SK-N-SH (cell line): ENCODE data around the gene AP3B2. TPM values are rescaled to one million over a fixed set of nuclear protein-coding genes. Genes with fewer than 3 reads are reported as not detected.

Experiments used
- CTCF ChIA-PET: fragments of 300-600, 350-600 bp; formaldehyde crosslinking; extraction: SDS; loops from one replicate; lab custom pipeline; 2021; lab: Yijun Ruan, JAX
- POLR2A ChIA-PET: fragments of 350-600 bp; sonication (Branson Sonifier 250); formaldehyde crosslinking; extraction: SDS; loops from one replicate; lab custom pipeline; 2020; ENCODE audit warnings: antibody characterized with exemption, inconsistent platforms; lab: Yijun Ruan, JAX
- DNase-seq: peaks from one replicate; pipeline ENCODE4 v3.0.0; 2012
- H2AFZ ChIP-seq: fragments of 200-600 bp; sonication (generic); 2 replicates; pipeline ENCODE4 v1.8.1; 2016; ENCODE audit warnings: antibody characterized with exemption, mild to moderate bottlenecking, low read depth
- H3F3A ChIP-seq: fragments of 200-600 bp; sonication (generic); replicated peaks from 2 replicates; pipeline ENCODE3; 2016; ENCODE audit warnings: antibody characterized with exemption, mild to moderate bottlenecking; ENCODE audit not compliant: insufficient read depth
- H3K27ac ChIP-seq, 2 experiments: fragments of 200-500 bp in 1 of 2; fragments of 200-600 bp in 1 of 2; sonication (Bioruptor generic) in 1 of 2; sonication (generic), shearing (Covaris generic) in 1 of 2; 2 replicates each; pipeline versions ENCODE4 v1.5.1 to v1.6.1; 2014 to 2016; ENCODE audit warnings: low read depth in 2 of 2, inconsistent platforms in 1 of 2, low read length in 1 of 2, mild to moderate bottlenecking in 1 of 2, mixed read lengths in 1 of 2
- H3K27me3 ChIP-seq: fragments of 200-600 bp; sonication (generic), shearing (Covaris generic); 2 replicates; pipeline ENCODE4 v1.6.1; 2016; ENCODE audit warnings: mixed run types; ENCODE audit not compliant: insufficient read depth
- H3K36me3 ChIP-seq, 2 experiments: fragments of 200-500 bp in 1 of 2; fragments of 200-600 bp in 1 of 2; sonication (Bioruptor generic) in 1 of 2; sonication (generic) in 1 of 2; replicated peaks in 1 of 2; 2 replicates each; pipeline versions ENCODE3 to v1.5.1; 2014 to 2016; ENCODE audit warnings: low read length in 1 of 2, mild to moderate bottlenecking in 1 of 2; ENCODE audit not compliant: insufficient read depth in 2 of 2, control insufficient read depth in 1 of 2
- H3K4me1 ChIP-seq, 2 experiments: fragments of 200-500 bp in 1 of 2; fragments of 200-600 bp in 1 of 2; sonication (Bioruptor generic) in 1 of 2; sonication (generic), shearing (Covaris generic) in 1 of 2; 2 replicates each; pipeline versions ENCODE4 v1.5.1 to v1.6.1; 2014 to 2016; ENCODE audit warnings: low read depth in 1 of 2, low read length in 1 of 2, mixed run types in 1 of 2; ENCODE audit not compliant: insufficient read depth in 2 of 2, control insufficient read depth in 1 of 2
- H3K4me2 ChIP-seq: fragments of 200-600 bp; sonication (generic), shearing (Covaris generic); 2 replicates; pipeline ENCODE4 v1.6.1; 2017; ENCODE audit warnings: mixed run types
- H3K4me3 ChIP-seq, 2 experiments: fragments of 200-500 bp in 1 of 2; fragments of 200-600 bp in 1 of 2; sonication (Bioruptor generic) in 1 of 2; sonication (generic), shearing (Covaris generic) in 1 of 2; 2 replicates each; pipeline versions ENCODE4 v1.5.1 to v1.8.1; 2014 to 2016; ENCODE audit warnings: low read depth in 2 of 2, inconsistent platforms in 1 of 2, low read length in 1 of 2, mild to moderate bottlenecking in 1 of 2, mixed read lengths in 1 of 2, moderate library complexity in 1 of 2
- H3K79me2 ChIP-seq: fragments of 200-600 bp; sonication (generic); 2 replicates; pipeline ENCODE4 v1.8.1; 2017; ENCODE audit warnings: mild to moderate bottlenecking; ENCODE audit not compliant: insufficient read depth
- H3K9ac ChIP-seq: fragments of 200-600 bp; sonication (generic); 2 replicates; pipeline ENCODE4 v1.6.1; 2017; ENCODE audit warnings: mixed run types
- H3K9me2 ChIP-seq: fragments of 200-600 bp; sonication (generic); 2 replicates; pipeline ENCODE4 v1.6.1; 2017; ENCODE audit warnings: mixed run types
- H3K9me3 ChIP-seq: fragments of 200-600 bp; sonication (generic); 2 replicates; pipeline ENCODE4 v1.6.1; 2017; ENCODE audit warnings: mixed run types, mild to moderate bottlenecking, moderate library complexity
- H4K20me1 ChIP-seq: fragments of 200-600 bp; sonication (generic); 2 replicates; pipeline ENCODE4 v1.6.1; 2017; ENCODE audit warnings: mild to moderate bottlenecking, mixed run types; ENCODE audit not compliant: insufficient read depth
- CHD2 ChIP-seq: fragments of 150-350 bp; IDR thresholded peaks from 2 replicates; pipeline ENCODE4 v1.6.1; 2018; ENCODE audit warnings: low read length; ENCODE audit not compliant: partially characterized antibody
- FOSL2 ChIP-seq: IDR thresholded peaks from 2 replicates; pipeline ENCODE4 v1.4.0; 2012; ENCODE audit warnings: low read depth, mild to moderate bottlenecking, moderate library complexity, borderline replicate concordance
- FOXJ3 ChIP-seq: sonication (generic); formaldehyde crosslinking; IDR thresholded peaks from 2 replicates; pipeline ENCODE4 v1.5.1; 2020; ENCODE audit warnings: mild to moderate bottlenecking, missing genetic modification reagents
- GABPA ChIP-seq: IDR thresholded peaks from 2 replicates; pipeline ENCODE4 v1.4.0; 2012; ENCODE audit warnings: low read depth, mild to moderate bottlenecking
- IRF3 ChIP-seq: fragments of 150-350 bp; IDR thresholded peaks from 2 replicates; pipeline ENCODE4 v1.6.1; 2016; ENCODE audit warnings: mild to moderate bottlenecking, low read depth, low read length
- JUND ChIP-seq: IDR thresholded peaks from 2 replicates; pipeline ENCODE4 v1.4.0; 2012
- NRF1 ChIP-seq: IDR thresholded peaks from 2 replicates; pipeline ENCODE4 v1.6.1; 2012; ENCODE audit warnings: low read depth, mild to moderate bottlenecking, low read length
- PBX3 ChIP-seq: IDR thresholded peaks from 2 replicates; pipeline ENCODE4; 2012
- REST ChIP-seq: IDR thresholded peaks from 2 replicates; pipeline ENCODE4 v1.6.1; 2012; ENCODE audit warnings: mild to moderate bottlenecking, low read depth, low read length, moderate library complexity
- RFX5 ChIP-seq: IDR thresholded peaks from 2 replicates; pipeline ENCODE4 v1.6.1; 2012; ENCODE audit warnings: mild to moderate bottlenecking, improper control_type of control experiment, low read length
- RXRA ChIP-seq: IDR thresholded peaks from 2 replicates; pipeline ENCODE4 v1.4.0; 2012; ENCODE audit warnings: low read depth, mild to moderate bottlenecking, borderline replicate concordance
- TAF1 ChIP-seq: IDR thresholded peaks from 2 replicates; pipeline ENCODE4 v1.6.1; 2012; ENCODE audit warnings: low read depth, mild to moderate bottlenecking, low read length, moderate library complexity, borderline replicate concordance
- TCF12 ChIP-seq: IDR thresholded peaks from 2 replicates; pipeline ENCODE4 v1.4.0; 2012
- TEAD4 ChIP-seq: IDR thresholded peaks from 2 replicates; pipeline ENCODE4 v1.4.0; 2012; ENCODE audit warnings: mild to moderate bottlenecking, borderline replicate concordance; ENCODE audit not compliant: insufficient read depth
- USF1 ChIP-seq: IDR thresholded peaks from 2 replicates; pipeline ENCODE4 v1.4.0; 2012; ENCODE audit warnings: low read depth, borderline replicate concordance
- YY1 ChIP-seq: IDR thresholded peaks from 2 replicates; pipeline ENCODE4 v1.4.0; 2012; ENCODE audit warnings: low read depth, mild to moderate bottlenecking
- ZBTB33 ChIP-seq: IDR thresholded peaks from 2 replicates; pipeline ENCODE4 v1.4.0; 2012; ENCODE audit warnings: low read depth, borderline replicate concordance
- polyA plus RNA-seq, 3 experiments: library from polyadenylated mRNA; depleted of rRNA; stranded (reverse); fragments of >200 nt; gene quantifications; 2 replicates each; pipeline ENCODE4 v1.2.3, GENCODE V29; 2012

Gene AP3B2
- polyA plus RNA-seq, 1 of the 3 experiments (the other 2 are of a cell fraction): 0.77 TPM

- H3K4me2 ChIP-seq: no peak overlapping the region
- no peaks in the 10 kb centered on the region for H3K9me3 ChIP-seq
- peaks cover 5 to 9% of the 10 kb centered on the region in 2 experiments for H3K36me3 ChIP-seq
- POLR2A ChIA-PET: no interaction called here
- H3K9ac ChIP-seq: no peak overlapping the region
- CTCF ChIA-PET: interaction anchor here (1.0 kb wide), 1 partner anchor 35 kb away, joined by 3 read pairs; no protein-coding TSS in a partner anchor
- H3F3A ChIP-seq: peaks cover 8% of the 10 kb centered on the region
- no peak for DNase-seq
- peaks cover 4% of the 10 kb centered on the region for H4K20me1 ChIP-seq
- H3K27me3 ChIP-seq: no peaks in the 10 kb centered on the region
- H3K79me2 ChIP-seq: peaks cover 30% of the 10 kb centered on the region
- no peak overlapping the region for H3K4me3 ChIP-seq
- H2AFZ ChIP-seq: no peak overlapping the region
- TF ChIP-seq REST: no peak
- no peak for TF ChIP-seq NRF1
- TF ChIP-seq FOXJ3 (CRISPR knock-in tag): no peak
- no peak for TF ChIP-seq TAF1
- no peak for TF ChIP-seq TEAD4
- no peak for TF ChIP-seq RXRA
- no peak for TF ChIP-seq GABPA
- no peak for TF ChIP-seq USF1
- no peak for TF ChIP-seq RFX5
- TF ChIP-seq IRF3: no peak
- TF ChIP-seq CHD2: no peak
- no peak for TF ChIP-seq JUND
- TF ChIP-seq TCF12: no peak
- TF ChIP-seq YY1: no peak
- no peak for TF ChIP-seq ZBTB33
- TF ChIP-seq PBX3: no peak
- no peak for TF ChIP-seq FOSL2
- no peaks in the 10 kb centered on the region for H3K9me2 ChIP-seq
- no peak overlapping the region for H3K27ac ChIP-seq
- H3K4me1 ChIP-seq: peaks cover 3 to 6% of the 10 kb centered on the region in 2 experiments; a peak in 2 of 4 replicates
Measured at GRCh38 chr15:82748315-82748714, 38.6 kb upstream of the AP3B2 start.
